HCT116 (cell line): ENCODE measurements around the gene RHOU. TPM values are rescaled to one million over a fixed set of nuclear protein-coding genes. Genes with fewer than 3 reads are reported as not detected.

Source experiments
- ATAC-seq: fragments of 200-7000 bp; cut with Tn5 transposase; 2 replicates; pipeline ENCODE4 v1.9.1; 2020; ENCODE audit warnings: mild to moderate bottlenecking, moderate library complexity
- BruUV-seq: library from RNA; stranded (reverse); fragments of 400-500 nt; replicated peaks from 2 replicates; lab custom pipeline; 2021; lab: Mats Ljungman, UMichigan
- CTCF ChIA-PET: fragments of 300-600 bp; sonication (Branson Sonifier 250); formaldehyde crosslinking; loops from one replicate; lab custom pipeline; 2021; ENCODE audit warnings: antibody characterized with exemption; lab: Charles Lee
- POLR2A ChIA-PET: fragments of 300-600, 350-600 bp; sonication (Branson Sonifier 250); formaldehyde crosslinking; loops from one replicate; lab custom pipeline; 2021; ENCODE audit warnings: antibody characterized with exemption; lab: Charles Lee
- RAD21 ChIA-PET, 2 experiments: fragments of 300-600 bp; sonication (Branson Sonifier 250); formaldehyde crosslinking; loops; one replicate each; lab custom pipeline; 2023; ENCODE audit warnings: low total read pairs in 2 of 2; ENCODE audit not compliant: uncharacterized antibody in 2 of 2, unreplicated experiment in 2 of 2, low non-redundant PET in 1 of 2; lab: Charles Lee
- DNase-seq: peaks from one replicate; pipeline ENCODE4 v3.0.0-alpha.2; 2010; ENCODE audit warnings: low read depth, low spot score
- H2AFZ ChIP-seq: fragments of 200-600 bp; shearing (Covaris generic), sonication (generic); 2 replicates; pipeline ENCODE4 v1.6.1; 2017; ENCODE audit warnings: low read depth, mixed run types, mixed read lengths, antibody characterized with exemption, low read length; ENCODE audit not compliant: poor library complexity, severe bottlenecking
- H3K27ac ChIP-seq: 2 replicates; pipeline ENCODE4 v1.5.1; 2012; ENCODE audit warnings: low read depth, low read length
- H3K27me3 ChIP-seq: fragments of 200-600 bp; sonication (generic); 2 replicates; pipeline ENCODE4 v1.6.1; 2016; ENCODE audit warnings: mixed run types, low read length, mixed read lengths; ENCODE audit not compliant: insufficient read depth
- H3K36me3 ChIP-seq, 2 experiments: fragments of 200-500 bp in 1 of 2; fragments of 200-600 bp in 1 of 2; sonication (Bioruptor generic) in 1 of 2; sonication (generic) in 1 of 2; 2 replicates each; pipeline versions ENCODE4 v1.5.1 to v1.6.1; 2014 to 2016; ENCODE audit warnings: low read length in 2 of 2, inconsistent platforms in 1 of 2, mixed read lengths in 1 of 2, mixed run types in 1 of 2; ENCODE audit not compliant: insufficient read depth in 2 of 2, control insufficient read depth in 1 of 2
- H3K4me1 ChIP-seq, 2 experiments: fragments of 200-600 bp in 1 of 2; sonication (generic) in 1 of 2; 2 replicates each; pipeline versions ENCODE4 v1.5.1 to v1.6.1; 2012 to 2017; ENCODE audit warnings: low read length in 2 of 2, inconsistent platforms in 1 of 2, mild to moderate bottlenecking in 1 of 2, mixed read lengths in 1 of 2, mixed run types in 1 of 2, moderate library complexity in 1 of 2; ENCODE audit not compliant: insufficient read depth in 2 of 2, control insufficient read depth in 1 of 2
- H3K4me2 ChIP-seq: fragments of 200-600 bp; sonication (generic); 2 replicates; pipeline ENCODE4 v1.6.1; 2017; ENCODE audit warnings: mixed run types, low read length, mixed read lengths
- H3K4me3 ChIP-seq, 2 experiments: fragments of 200-600 bp in 1 of 2; sonication (generic) in 1 of 2; replicated peaks in 1 of 2; 2 replicates each; pipeline ENCODE4 v1.5.1; 2011 to 2016; ENCODE audit warnings: low read length in 2 of 2, control low read depth in 1 of 2, low read depth in 1 of 2, mild to moderate bottlenecking in 1 of 2, mixed read lengths in 1 of 2, mixed run types in 1 of 2
- H3K79me2 ChIP-seq: fragments of 200-600 bp; sonication (generic); 2 replicates; pipeline ENCODE4 v1.6.1; 2017; ENCODE audit warnings: mild to moderate bottlenecking, mixed run types, low read length, moderate library complexity, mixed read lengths; ENCODE audit not compliant: insufficient read depth
- H3K9ac ChIP-seq: fragments of 200-600 bp; sonication (generic); 2 replicates; pipeline ENCODE4 v1.6.1; 2016; ENCODE audit warnings: low read length, mixed read lengths
- H3K9me2 ChIP-seq: fragments of 200-600 bp; sonication (generic), shearing (Covaris generic); 2 replicates; pipeline ENCODE4 v1.6.1; 2017; ENCODE audit warnings: mixed run types, mild to moderate bottlenecking, moderate library complexity; ENCODE audit not compliant: insufficient read depth
- H3K9me3 ChIP-seq, 2 experiments: fragments of 200-500 bp in 1 of 2; fragments of 200-600 bp in 1 of 2; sonication (Bioruptor generic) in 1 of 2; sonication (generic) in 1 of 2; 2 replicates each; pipeline ENCODE4 v1.6.1; 2014 to 2017; ENCODE audit warnings: low read length in 2 of 2, mixed read lengths in 2 of 2, inconsistent platforms in 1 of 2, low read depth in 1 of 2, mild to moderate bottlenecking in 1 of 2, mixed run types in 1 of 2, moderate library complexity in 1 of 2; ENCODE audit not compliant: control insufficient read depth in 1 of 2, insufficient read depth in 1 of 2
- H4K20me1 ChIP-seq: fragments of 200-600 bp; sonication (generic), shearing (Covaris generic); 2 replicates; pipeline ENCODE4 v1.6.1; 2017; ENCODE audit warnings: mixed run types, mild to moderate bottlenecking, moderate library complexity; ENCODE audit not compliant: insufficient read depth
- CEBPB ChIP-seq: IDR thresholded peaks from 2 replicates; pipeline ENCODE4 v1.6.1; 2012; ENCODE audit warnings: low read depth
- EGR1 ChIP-seq: IDR thresholded peaks from 2 replicates; pipeline ENCODE4 v1.6.1; 2012; ENCODE audit warnings: low read depth
- EZH2 ChIP-seq: fragments of 200-600 bp; sonication (generic); IDR thresholded peaks from 2 replicates; pipeline ENCODE4 v1.6.1; 2017; ENCODE audit warnings: antibody characterized with exemption, mixed run types
- EZH2phosphoT487 ChIP-seq: fragments of 200-600 bp; IDR thresholded peaks from 2 replicates; pipeline ENCODE4 v1.6.1; 2018; ENCODE audit warnings: antibody characterized with exemption, borderline replicate concordance
- FOSL1 ChIP-seq: IDR thresholded peaks from 2 replicates; pipeline ENCODE4 v1.6.1; 2012; ENCODE audit warnings: low read depth
- JUND ChIP-seq: IDR thresholded peaks from 2 replicates; pipeline ENCODE4 v1.6.1; 2012
- POLR2A ChIP-seq: IDR thresholded peaks from 2 replicates; pipeline ENCODE4 v1.7.0; 2011; ENCODE audit warnings: borderline replicate concordance; ENCODE audit not compliant: insufficient read depth, insufficient read length; ENCODE audit errors: extremely low read depth
- RAD21 ChIP-seq: IDR thresholded peaks from 2 replicates; pipeline ENCODE4 v1.6.1; 2012; ENCODE audit warnings: low read depth, mild to moderate bottlenecking
- SIN3A ChIP-seq: IDR thresholded peaks from 2 replicates; pipeline ENCODE4 v1.6.1; 2012; ENCODE audit warnings: low read depth
- SP1 ChIP-seq: IDR thresholded peaks from 2 replicates; pipeline ENCODE4 v1.6.1; 2012; ENCODE audit warnings: low read depth
- SRF ChIP-seq: IDR thresholded peaks from 2 replicates; pipeline ENCODE4 v1.6.1; 2012; ENCODE audit warnings: low read depth
- TCF7L2 ChIP-seq: IDR thresholded peaks from 2 replicates; pipeline ENCODE4 v1.7.0; 2011; ENCODE audit warnings: borderline replicate concordance, inconsistent platforms; ENCODE audit not compliant: insufficient read depth, insufficient read length; ENCODE audit errors: extremely low read depth
- YY1 ChIP-seq: IDR thresholded peaks from 2 replicates; pipeline ENCODE4 v1.6.1; 2011; ENCODE audit warnings: low read length, low read depth, moderate library complexity, mild to moderate bottlenecking; ENCODE audit not compliant: insufficient replicate concordance; ENCODE audit errors: extremely low read depth
- ZFX ChIP-seq: fragments of 450-650 bp; IDR thresholded peaks from 2 replicates; pipeline ENCODE4 v1.6.1; 2017
- intact Hi-C: fragments of 100-400 bp; cut with micrococcal nuclease; formaldehyde crosslinking; loops from 2 replicates; pipeline ENCODE4 v1.10.0; 2022
- total RNA-seq: library from RNA; stranded (reverse); gene quantifications from one replicate; pipeline ENCODE4 v1.2.1, GENCODE V29; 2021; ENCODE audit not compliant: unreplicated experiment
- TF ChIP-seq, protein P1 (sequence below): IDR thresholded peaks from 2 replicates; pipeline ENCODE4 v1.6.1; 2011; ENCODE audit warnings: mild to moderate bottlenecking, low read length, moderate library complexity; ENCODE audit not compliant: insufficient replicate concordance; ENCODE audit errors: extremely low read depth
- TF ChIP-seq, protein P2 (sequence below): IDR thresholded peaks from 2 replicates; pipeline ENCODE4 v1.6.1; 2012
- TF ChIP-seq, protein P3 (sequence below), 3 experiments: fragments of 200-600 bp in 1 of 3; sonication (generic) in 1 of 3; IDR thresholded peaks in 2 of 3; conservative IDR thresholded peaks in 1 of 3; 2 replicates each; pipeline ENCODE4 v1.5.1; 2012 to 2017; ENCODE audit warnings: low read depth in 2 of 3, low read length in 2 of 3, antibody characterized with exemption in 1 of 3, borderline replicate concordance in 1 of 3, control low read depth in 1 of 3, mild to moderate bottlenecking in 1 of 3, mixed read lengths in 1 of 3, mixed run types in 1 of 3, moderate library complexity in 1 of 3; ENCODE audit not compliant: insufficient read depth in 1 of 3
- TF ChIP-seq, protein P4 (sequence below): IDR thresholded peaks from 2 replicates; pipeline ENCODE4 v1.6.1; 2012; ENCODE audit warnings: low read depth

Gene RHOU
- total RNA-seq, 1 experiment from 2014 or later = 4.0 TPM

DNA sequence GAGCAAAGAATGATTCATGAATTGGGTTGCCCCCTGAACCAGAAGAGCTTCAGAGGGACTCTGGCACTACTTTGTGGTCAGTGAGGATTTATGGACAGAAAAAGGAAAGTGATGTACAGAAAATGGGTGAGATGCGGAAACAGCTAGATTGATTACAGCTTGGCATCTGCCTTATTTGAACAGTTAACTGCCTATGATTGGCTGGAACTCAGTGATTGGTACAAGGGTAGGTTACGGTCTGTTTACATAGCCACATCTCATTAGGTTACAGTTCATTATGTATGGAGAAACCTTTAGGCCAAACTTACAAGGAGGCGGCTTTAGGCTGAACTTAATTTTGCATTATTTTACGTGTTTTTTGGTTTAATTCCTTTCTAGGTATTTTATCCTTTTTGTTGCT lies 29.0 kb upstream of the RHOU start (continued):
- TF ChIP-seq, protein P1, sequence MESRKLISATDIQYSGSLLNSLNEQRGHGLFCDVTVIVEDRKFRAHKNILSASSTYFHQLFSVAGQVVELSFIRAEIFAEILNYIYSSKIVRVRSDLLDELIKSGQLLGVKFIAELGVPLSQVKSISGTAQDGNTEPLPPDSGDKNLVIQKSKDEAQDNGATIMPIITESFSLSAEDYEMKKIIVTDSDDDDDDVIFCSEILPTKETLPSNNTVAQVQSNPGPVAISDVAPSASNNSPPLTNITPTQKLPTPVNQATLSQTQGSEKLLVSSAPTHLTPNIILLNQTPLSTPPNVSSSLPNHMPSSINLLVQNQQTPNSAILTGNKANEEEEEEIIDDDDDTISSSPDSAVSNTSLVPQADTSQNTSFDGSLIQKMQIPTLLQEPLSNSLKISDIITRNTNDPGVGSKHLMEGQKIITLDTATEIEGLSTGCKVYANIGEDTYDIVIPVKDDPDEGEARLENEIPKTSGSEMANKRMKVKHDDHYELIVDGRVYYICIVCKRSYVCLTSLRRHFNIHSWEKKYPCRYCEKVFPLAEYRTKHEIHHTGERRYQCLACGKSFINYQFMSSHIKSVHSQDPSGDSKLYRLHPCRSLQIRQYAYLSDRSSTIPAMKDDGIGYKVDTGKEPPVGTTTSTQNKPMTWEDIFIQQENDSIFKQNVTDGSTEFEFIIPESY = no peak
- TF ChIP-seq, protein P2, sequence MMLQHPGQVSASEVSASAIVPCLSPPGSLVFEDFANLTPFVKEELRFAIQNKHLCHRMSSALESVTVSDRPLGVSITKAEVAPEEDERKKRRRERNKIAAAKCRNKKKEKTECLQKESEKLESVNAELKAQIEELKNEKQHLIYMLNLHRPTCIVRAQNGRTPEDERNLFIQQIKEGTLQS = no peak
- no peak for TF ChIP-seq TCF7L2
- no peak for TF ChIP-seq YY1
- TF ChIP-seq CEBPB = no peak
- no peak for TF ChIP-seq EZH2
- no peak for TF ChIP-seq POLR2A
- TF ChIP-seq SRF = no peak
- no peak for TF ChIP-seq ZFX
- no peak for TF ChIP-seq JUND

DNA sequence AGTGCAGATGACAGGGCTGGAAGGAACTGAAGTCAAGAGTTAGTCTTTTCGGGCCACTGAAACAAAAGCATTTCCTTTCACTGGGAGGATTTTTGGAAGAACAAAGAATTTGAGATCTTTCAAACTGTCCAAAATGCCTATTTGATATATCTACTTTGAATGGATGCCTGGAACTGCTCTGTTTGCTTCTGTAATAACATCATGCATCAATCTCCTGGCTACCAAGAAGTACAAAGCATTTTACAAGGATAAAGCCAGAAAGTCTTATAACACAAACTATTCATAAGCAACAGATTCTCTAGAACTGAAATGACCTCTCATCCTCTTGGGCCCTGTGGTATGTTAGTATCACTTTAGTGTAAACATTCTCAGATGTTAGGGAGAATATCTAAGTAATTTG lies 18.2 kb upstream of the RHOU start:
- no peaks in the 10 kb centered on the region for H3K9me3 ChIP-seq
- RAD21 ChIA-PET = no interaction called here

More for the DNA sequence above, 18.2 kb upstream of the RHOU start:
- no peak for ATAC-seq
- Histone ChIP-seq H3K9me2 (no peaks in the 10 kb centered on the region; the same call in 1 of the 2 replicates), H2AFZ (no peak overlapping the region), H3K4me3 (no peak overlapping the region), H3K27me3 (no peaks in the 10 kb centered on the region), H3K4me1 (no peaks in the 10 kb centered on the region), H3K9ac (no peak overlapping the region), H3K79me2 (no peaks in the 10 kb centered on the region), H3K4me2 (no peak overlapping the region), H3K27ac (no peak overlapping the region), H3K36me3 (no peaks in the 10 kb centered on the region), H4K20me1 (no peaks in the 10 kb centered on the region)
- intact Hi-C loops = no loop called here
- no peak for TF ChIP-seq FOSL1
- TF ChIP-seq, protein P3, sequence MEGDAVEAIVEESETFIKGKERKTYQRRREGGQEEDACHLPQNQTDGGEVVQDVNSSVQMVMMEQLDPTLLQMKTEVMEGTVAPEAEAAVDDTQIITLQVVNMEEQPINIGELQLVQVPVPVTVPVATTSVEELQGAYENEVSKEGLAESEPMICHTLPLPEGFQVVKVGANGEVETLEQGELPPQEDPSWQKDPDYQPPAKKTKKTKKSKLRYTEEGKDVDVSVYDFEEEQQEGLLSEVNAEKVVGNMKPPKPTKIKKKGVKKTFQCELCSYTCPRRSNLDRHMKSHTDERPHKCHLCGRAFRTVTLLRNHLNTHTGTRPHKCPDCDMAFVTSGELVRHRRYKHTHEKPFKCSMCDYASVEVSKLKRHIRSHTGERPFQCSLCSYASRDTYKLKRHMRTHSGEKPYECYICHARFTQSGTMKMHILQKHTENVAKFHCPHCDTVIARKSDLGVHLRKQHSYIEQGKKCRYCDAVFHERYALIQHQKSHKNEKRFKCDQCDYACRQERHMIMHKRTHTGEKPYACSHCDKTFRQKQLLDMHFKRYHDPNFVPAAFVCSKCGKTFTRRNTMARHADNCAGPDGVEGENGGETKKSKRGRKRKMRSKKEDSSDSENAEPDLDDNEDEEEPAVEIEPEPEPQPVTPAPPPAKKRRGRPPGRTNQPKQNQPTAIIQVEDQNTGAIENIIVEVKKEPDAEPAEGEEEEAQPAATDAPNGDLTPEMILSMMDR (IDR thresholded peaks at IDR 0.05 in 2 of 3, conservative IDR thresholded peaks at IDR 0.05 in 1 of 3; ENCODE audit: borderline replicate concordance in 1 of 3, insufficient read depth in 1 of 3, low read depth in 2 of 3, low read length in 2 of 3) = no peak
- TF ChIP-seq YY1 = no peak
- TF ChIP-seq, protein P4, sequence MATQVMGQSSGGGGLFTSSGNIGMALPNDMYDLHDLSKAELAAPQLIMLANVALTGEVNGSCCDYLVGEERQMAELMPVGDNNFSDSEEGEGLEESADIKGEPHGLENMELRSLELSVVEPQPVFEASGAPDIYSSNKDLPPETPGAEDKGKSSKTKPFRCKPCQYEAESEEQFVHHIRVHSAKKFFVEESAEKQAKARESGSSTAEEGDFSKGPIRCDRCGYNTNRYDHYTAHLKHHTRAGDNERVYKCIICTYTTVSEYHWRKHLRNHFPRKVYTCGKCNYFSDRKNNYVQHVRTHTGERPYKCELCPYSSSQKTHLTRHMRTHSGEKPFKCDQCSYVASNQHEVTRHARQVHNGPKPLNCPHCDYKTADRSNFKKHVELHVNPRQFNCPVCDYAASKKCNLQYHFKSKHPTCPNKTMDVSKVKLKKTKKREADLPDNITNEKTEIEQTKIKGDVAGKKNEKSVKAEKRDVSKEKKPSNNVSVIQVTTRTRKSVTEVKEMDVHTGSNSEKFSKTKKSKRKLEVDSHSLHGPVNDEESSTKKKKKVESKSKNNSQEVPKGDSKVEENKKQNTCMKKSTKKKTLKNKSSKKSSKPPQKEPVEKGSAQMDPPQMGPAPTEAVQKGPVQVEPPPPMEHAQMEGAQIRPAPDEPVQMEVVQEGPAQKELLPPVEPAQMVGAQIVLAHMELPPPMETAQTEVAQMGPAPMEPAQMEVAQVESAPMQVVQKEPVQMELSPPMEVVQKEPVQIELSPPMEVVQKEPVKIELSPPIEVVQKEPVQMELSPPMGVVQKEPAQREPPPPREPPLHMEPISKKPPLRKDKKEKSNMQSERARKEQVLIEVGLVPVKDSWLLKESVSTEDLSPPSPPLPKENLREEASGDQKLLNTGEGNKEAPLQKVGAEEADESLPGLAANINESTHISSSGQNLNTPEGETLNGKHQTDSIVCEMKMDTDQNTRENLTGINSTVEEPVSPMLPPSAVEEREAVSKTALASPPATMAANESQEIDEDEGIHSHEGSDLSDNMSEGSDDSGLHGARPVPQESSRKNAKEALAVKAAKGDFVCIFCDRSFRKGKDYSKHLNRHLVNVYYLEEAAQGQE = no peak
- TF ChIP-seq JUND = no peak
- no peak for TF ChIP-seq SP1
- TF ChIP-seq, protein P2 = no peak
- no peak for TF ChIP-seq EGR1
- no peak for TF ChIP-seq EZH2phosphoT487
- TF ChIP-seq SRF = no peak
- TF ChIP-seq SIN3A = no peak
- no peak for TF ChIP-seq EZH2
- no peak for TF ChIP-seq RAD21
- no peak for DNase-seq
- CTCF ChIA-PET = no interaction called here
- no TSS peak for BruUV-seq
- POLR2A ChIA-PET = no interaction called here
